Keratinocyte (primary cell): ENCODE measurements around the gene CMKLR1. TPM values are rescaled to one million over a fixed set of nuclear protein-coding genes. Genes with fewer than 3 reads are reported as not detected.

Experiments
- DNase-seq: peaks from one replicate; pipeline ENCODE4 v3.0.0-alpha.2; 2011; ENCODE audit warnings: low read depth, missing footprints, low spot score
- FAIRE-seq: peaks from 2 replicates; lab custom pipeline; 2011; peaks lifted over from hg19 to GRCh38; lab: Jason Lieb, UNC
- H2AFZ ChIP-seq: 2 replicates; pipeline ENCODE4 v1.6.0; 2012; ENCODE audit warnings: low read length, control low read depth, inconsistent platforms; ENCODE audit not compliant: control insufficient read depth
- H3K27ac ChIP-seq: 2 replicates; pipeline ENCODE4 v1.5.1; 2011; ENCODE audit warnings: low read length; ENCODE audit not compliant: control insufficient read depth, insufficient read depth
- H3K27me3 ChIP-seq: 3 replicates; pipeline ENCODE4 v1.6.0; 2011; ENCODE audit warnings: low read length; ENCODE audit not compliant: control insufficient read depth, insufficient read depth; ENCODE audit errors: extremely low read depth
- H3K36me3 ChIP-seq, 2 experiments: 2 replicates in 1 of 2; 3 replicates in 1 of 2; pipeline ENCODE4 v1.5.1; 2011; ENCODE audit warnings: low read length in 2 of 2, mild to moderate bottlenecking in 1 of 2; ENCODE audit not compliant: control insufficient read depth in 2 of 2, insufficient read depth in 2 of 2; ENCODE audit errors: extremely low read depth in 1 of 2
- H3K4me1 ChIP-seq: 3 replicates; pipeline ENCODE4 v1.5.1; 2011; ENCODE audit warnings: low read length; ENCODE audit not compliant: control insufficient read depth, insufficient read depth; ENCODE audit errors: extremely low read depth
- H3K4me2 ChIP-seq: 3 replicates; pipeline ENCODE4 v1.6.0; 2011; ENCODE audit warnings: low read depth, low read length; ENCODE audit not compliant: control insufficient read depth, insufficient read depth; ENCODE audit errors: extremely low read depth
- H3K4me3 ChIP-seq, 3 experiments: fragments of 200-600 bp in 1 of 3; sonication (generic) in 1 of 3; 2 replicates in 2 of 3; 3 replicates in 1 of 3; pipeline ENCODE4 v1.5.1; 2011 to 2016; ENCODE audit warnings: low read length in 3 of 3, mild to moderate bottlenecking in 3 of 3, control low read depth in 2 of 3, inconsistent platforms in 1 of 3, low read depth in 1 of 3, mixed read lengths in 1 of 3, mixed run types in 1 of 3, moderate library complexity in 1 of 3; ENCODE audit not compliant: control insufficient read depth in 2 of 3, insufficient read depth in 2 of 3; ENCODE audit errors: extremely low read depth in 1 of 3
- H3K79me2 ChIP-seq: 2 replicates; pipeline ENCODE4 v1.6.0; 2012; ENCODE audit warnings: low read length; ENCODE audit not compliant: control insufficient read depth, insufficient read depth
- H3K9ac ChIP-seq: 3 replicates; pipeline ENCODE4 v1.6.0; 2011; ENCODE audit warnings: low read length; ENCODE audit not compliant: control insufficient read depth, insufficient read depth; ENCODE audit errors: extremely low read depth
- H3K9me1 ChIP-seq: 3 replicates; pipeline ENCODE4 v1.6.0; 2011; ENCODE audit warnings: low read length; ENCODE audit not compliant: control insufficient read depth, insufficient read depth; ENCODE audit errors: extremely low read depth
- H3K9me3 ChIP-seq: 2 replicates; pipeline ENCODE4 v1.5.1; 2012; ENCODE audit warnings: low read depth, low read length; ENCODE audit not compliant: control insufficient read depth
- H4K20me1 ChIP-seq: 3 replicates; pipeline ENCODE4 v1.6.0; 2011; ENCODE audit warnings: low read length; ENCODE audit not compliant: control insufficient read depth, insufficient read depth; ENCODE audit errors: extremely low read depth
- CTCF ChIP-seq, 3 experiments: IDR thresholded peaks in 1 of 3; conservative IDR thresholded peaks in 1 of 3; optimal IDR thresholded peaks in 1 of 3; 2 replicates in 2 of 3; 3 replicates in 1 of 3; pipeline versions ENCODE3 to v1.5.1; 2011; ENCODE audit warnings: low read length in 3 of 3, mild to moderate bottlenecking in 3 of 3, moderate library complexity in 2 of 3, control low read depth in 1 of 3, inconsistent platforms in 1 of 3; ENCODE audit not compliant: insufficient read depth in 2 of 3; ENCODE audit errors: extremely low read depth in 1 of 3
- EZH2 ChIP-seq: IDR thresholded peaks from one replicate; pipeline ENCODE4 v1.6.1; 2012; ENCODE audit warnings: inconsistent platforms, mild to moderate bottlenecking, low read length, moderate library complexity
- dilution Hi-C: fragments of 300-500 bp; cut with MboI; formaldehyde crosslinking; loops from one replicate; pipeline ENCODE4 v1.7.0; 2020; ENCODE audit warnings: low sequenced_read_pairs; ENCODE audit not compliant: extremely low pct_ligation_motif_present
- polyA plus RNA-seq, 5 experiments: library from polyadenylated mRNA; depleted of rRNA in 3 of 5; stranded (reverse) in 3 of 5; stranded (forward) in 1 of 5; unstranded in 1 of 5; fragments of >200 nt; gene quantifications; 1 replicate in 1 of 5; 2 replicates in 3 of 5; 3 replicates in 1 of 5; pipeline versions ENCODE4 v1.2.1 to v1.2.3, GENCODE V29; 2011 to 2012; ENCODE audit warnings: missing spikeins in 2 of 5, low read depth in 1 of 5, low replicate concordance in 1 of 5

CMKLR1 gene
- polyA plus RNA-seq, 1 donor (not counting 4 experiments of a cell fraction or from before 2014, with no cell fraction given): not detected

- Histone ChIP-seq H3K4me1 (peaks cover 8% of the 10 kb centered on the region), H3K27me3 (peaks cover 6% of the 10 kb centered on the region), H3K4me2 (no peak overlapping the region), H2AFZ (no peak overlapping the region), H3K27ac (no peak overlapping the region), H3K9me1 (no peaks in the 10 kb centered on the region), H3K79me2 (no peaks in the 10 kb centered on the region), H3K4me3 (no peak overlapping the region), H3K9ac (no peak overlapping the region), H3K36me3 (no peaks in the 10 kb centered on the region), H4K20me1 (no peaks in the 10 kb centered on the region), H3K9me3 (no peaks in the 10 kb centered on the region)
- DNase-seq (no peak), FAIRE-seq (no peak)
- TF ChIP-seq CTCF (optimal IDR thresholded peaks at IDR 0.05 in 1 of 3, IDR thresholded peaks at IDR 0.05 in 1 of 3, conservative IDR thresholded peaks at IDR 0.05 in 1 of 3; ENCODE audit: extremely low read depth in 1 of 3, insufficient read depth in 2 of 3, low read length in 3 of 3) (no peak), EZH2 (no peak)
- dilution Hi-C loops: no loop called here
Observed at GRCh38 chr12:108308395-108309085, 30.6 kb downstream of the CMKLR1 start.

GRCh38 chr12:108307006-108307405, 32.1 kb downstream of the CMKLR1 start:
- Histone ChIP-seq H3K9ac (no peak overlapping the region), H3K4me1 (peaks cover 8% of the 10 kb centered on the region), H4K20me1 (no peaks in the 10 kb centered on the region), H3K9me1 (no peaks in the 10 kb centered on the region), H3K4me2 (no peak overlapping the region), H3K4me3 (no peak overlapping the region), H3K9me3 (no peaks in the 10 kb centered on the region), H3K27me3 (peaks cover 10% of the 10 kb centered on the region), H2AFZ (no peak overlapping the region), H3K27ac (no peak overlapping the region), H3K36me3 (no peaks in the 10 kb centered on the region), H3K79me2 (no peaks in the 10 kb centered on the region)
- TF ChIP-seq CTCF (optimal IDR thresholded peaks at IDR 0.05 in 1 of 3, IDR thresholded peaks at IDR 0.05 in 1 of 3, conservative IDR thresholded peaks at IDR 0.05 in 1 of 3; ENCODE audit: extremely low read depth in 1 of 3, insufficient read depth in 2 of 3, low read length in 3 of 3): no peak
- TF ChIP-seq EZH2: no peak
- no peak for FAIRE-seq
- DNase-seq: no peak
- dilution Hi-C loops: no loop called here
